ENCODE data around the gene SCARB1.
"Not testable (repeated sequence)": the region's sequence is repeated elsewhere in the genome, so short reads cannot be mapped to it uniquely, and the experiment has no call there.

SCARB1 gene, protein sequence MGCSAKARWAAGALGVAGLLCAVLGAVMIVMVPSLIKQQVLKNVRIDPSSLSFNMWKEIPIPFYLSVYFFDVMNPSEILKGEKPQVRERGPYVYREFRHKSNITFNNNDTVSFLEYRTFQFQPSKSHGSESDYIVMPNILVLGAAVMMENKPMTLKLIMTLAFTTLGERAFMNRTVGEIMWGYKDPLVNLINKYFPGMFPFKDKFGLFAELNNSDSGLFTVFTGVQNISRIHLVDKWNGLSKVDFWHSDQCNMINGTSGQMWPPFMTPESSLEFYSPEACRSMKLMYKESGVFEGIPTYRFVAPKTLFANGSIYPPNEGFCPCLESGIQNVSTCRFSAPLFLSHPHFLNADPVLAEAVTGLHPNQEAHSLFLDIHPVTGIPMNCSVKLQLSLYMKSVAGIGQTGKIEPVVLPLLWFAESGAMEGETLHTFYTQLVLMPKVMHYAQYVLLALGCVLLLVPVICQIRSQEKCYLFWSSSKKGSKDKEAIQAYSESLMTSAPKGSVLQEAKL

DNA sequence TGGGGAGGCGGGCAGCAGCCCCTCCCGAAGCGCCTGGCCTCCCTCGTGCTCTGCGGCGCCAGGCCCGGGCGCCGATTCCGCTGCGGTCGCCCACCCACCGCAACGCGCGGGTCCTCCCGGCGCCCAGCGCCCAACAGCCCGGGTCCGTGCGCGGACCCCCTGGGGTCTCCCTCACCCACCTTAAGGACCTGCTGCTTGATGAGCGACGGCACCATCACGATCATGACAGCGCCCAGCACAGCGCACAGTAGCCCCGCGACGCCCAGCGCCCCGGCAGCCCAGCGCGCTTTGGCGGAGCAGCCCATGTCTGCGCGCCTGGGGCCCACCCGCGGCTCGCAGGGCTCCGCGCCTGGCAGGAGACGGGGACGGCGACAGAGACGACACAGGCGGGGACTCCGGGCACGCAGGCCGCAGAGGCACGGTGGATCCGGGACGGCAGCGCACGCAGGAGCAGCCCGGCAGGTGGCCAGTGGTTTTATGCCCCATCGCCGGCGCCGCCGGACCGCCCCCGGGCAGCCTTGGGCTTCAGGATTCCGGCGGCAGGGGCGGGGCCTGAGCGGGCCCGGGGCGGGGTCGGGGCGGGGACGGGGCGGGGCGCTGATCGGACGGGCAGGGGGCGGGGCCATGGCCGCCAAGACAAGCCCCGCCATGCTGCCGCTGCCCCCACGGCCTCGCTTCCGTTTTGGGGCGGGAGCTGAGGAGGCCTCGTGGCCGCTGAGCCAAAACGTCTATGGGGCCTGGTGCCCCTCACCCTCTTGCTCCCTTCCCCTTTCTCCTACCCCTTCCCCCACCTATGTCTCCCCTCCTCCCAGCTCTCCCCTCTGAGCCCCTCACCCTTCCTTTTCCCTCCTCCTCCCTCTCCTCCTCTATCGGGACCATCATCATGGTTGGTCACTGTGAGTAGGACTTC is at the start of gene SCARB1:
TSS of gene SCARB1 (minus strand) at position 449 of the 910 bp plus-strand sequence. CDS start at position 305, 144 bp downstream.
- DNase-seq (ENCODE audit: low read depth in 2 of 3, low spot score in 2 of 3) = peak; percentile 66 to 75 (median 68)

GRCh38 chr12:124912529-124913287 is 49.0 kb upstream of the SCARB1 start:
- not testable (repeated sequence) for DNase-seq (ENCODE audit: low read depth in 2 of 3, low spot score in 2 of 3)

DNA sequence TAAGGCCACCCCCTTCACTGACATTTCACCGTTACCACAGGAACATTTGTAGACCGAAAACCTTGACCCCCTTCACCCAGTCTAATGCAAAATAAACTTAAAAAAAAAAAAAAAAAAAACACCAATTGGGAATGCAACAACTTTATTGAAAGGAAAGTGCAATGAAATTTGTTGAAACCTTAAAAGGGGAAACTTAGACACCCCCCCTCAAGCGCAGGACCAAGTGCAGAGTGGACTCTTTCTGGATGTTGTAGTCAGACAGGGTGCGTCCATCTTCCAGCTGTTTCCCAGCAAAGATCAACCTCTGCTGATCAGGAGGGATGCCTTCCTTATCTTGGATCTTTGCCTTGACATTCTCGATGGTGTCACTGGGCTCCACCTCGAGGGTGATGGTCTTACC is 47.9 kb upstream of the SCARB1 start:
- DNase-seq (ENCODE audit: low read depth in 2 of 3, low spot score in 2 of 3) = not testable (repeated sequence)

- no peak for DNase-seq (ENCODE audit: low read depth in 2 of 3, low spot score in 2 of 3)
Measured at GRCh38 chr12:124910561-124911478, 47.2 kb upstream of the SCARB1 start.

DNA sequence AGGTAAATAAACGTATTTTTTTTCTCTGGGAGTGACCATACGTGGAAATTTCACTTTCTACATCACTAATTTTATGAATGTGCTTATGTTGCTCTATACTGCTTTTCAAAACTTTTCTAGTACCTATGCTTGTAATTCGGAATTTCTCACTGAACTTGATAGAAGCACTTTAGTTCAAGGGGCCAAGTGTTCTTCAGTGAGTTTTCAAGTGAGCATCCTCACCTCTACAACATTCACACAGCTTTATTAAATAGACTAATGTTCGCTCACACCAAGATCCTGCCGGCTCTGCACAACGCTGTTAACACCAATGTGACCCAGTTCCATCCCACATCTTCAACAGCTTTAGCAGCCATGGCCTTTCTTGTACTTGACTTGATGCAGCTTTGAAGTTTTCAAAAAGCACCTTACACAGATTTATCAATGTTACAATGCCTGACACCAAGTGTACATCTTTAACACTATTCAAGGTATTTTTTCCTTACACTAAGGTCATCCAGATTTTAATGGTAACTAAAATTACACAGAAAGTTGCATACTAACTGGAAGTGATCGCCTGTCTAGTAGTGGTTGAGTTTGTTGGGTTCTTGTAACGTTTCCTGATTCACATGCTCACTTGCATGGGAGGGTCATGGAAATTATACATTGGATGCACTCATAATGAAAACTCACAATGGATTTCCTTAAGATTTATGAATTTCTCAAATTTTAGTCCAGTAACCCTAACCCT is 46.3 kb upstream of the SCARB1 start:
- DNase-seq (ENCODE audit: low read depth in 2 of 3, low spot score in 2 of 3) = no peak

- peak in 1 of 3 experiments; percentile 81 for DNase-seq (ENCODE audit: low read depth in 2 of 3, low spot score in 2 of 3)
Measured at GRCh38 chr12:124906606-124907261, 43.1 kb upstream of the SCARB1 start.

- DNase-seq (ENCODE audit: low read depth in 2 of 3, low spot score in 2 of 3) = no peak
Measured at GRCh38 chr12:124904306-124905098, 40.8 kb upstream of the SCARB1 start.

DNA sequence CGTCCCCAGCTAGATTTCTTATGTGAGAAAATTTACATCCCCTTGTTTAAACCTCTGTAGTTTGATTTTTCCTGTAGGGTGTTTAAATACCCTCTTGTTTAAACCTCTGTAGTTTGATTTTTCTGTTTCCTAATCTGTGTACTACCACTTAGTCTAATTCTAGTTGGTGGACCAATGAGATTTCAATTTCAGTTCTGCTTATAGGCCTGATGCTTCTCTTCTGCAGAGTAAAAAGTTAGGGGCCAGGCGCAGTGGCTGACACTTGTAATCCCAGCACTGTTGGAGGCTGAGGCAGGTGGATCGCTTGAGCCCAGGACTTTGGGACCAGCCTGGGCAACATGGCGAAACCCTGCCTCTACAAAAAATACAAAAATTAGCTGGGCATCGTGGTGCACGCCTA is 39.3 kb upstream of the SCARB1 start:
- no peak for DNase-seq (ENCODE audit: low read depth in 2 of 3, low spot score in 2 of 3)

DNA sequence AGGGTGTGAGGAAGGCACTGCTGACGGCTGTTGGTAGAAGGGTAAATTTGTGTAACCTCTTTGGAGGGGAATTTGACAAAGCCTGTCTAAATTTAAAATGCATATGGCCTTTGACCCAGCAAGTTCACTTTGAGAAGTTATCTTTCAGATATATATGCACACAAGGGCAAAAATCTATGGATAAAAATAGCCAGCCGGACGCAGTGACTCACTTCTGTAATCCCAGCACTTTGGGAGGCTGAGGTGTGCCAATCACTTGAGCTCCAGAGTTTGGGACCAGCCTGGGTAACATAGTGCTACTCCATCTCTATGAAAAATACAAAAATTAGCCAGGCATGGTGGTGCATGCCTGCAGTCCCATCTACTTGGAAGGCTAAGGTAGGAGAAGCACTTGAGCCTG is 37.3 kb upstream of the SCARB1 start:
- DNase-seq (ENCODE audit: low read depth in 2 of 3, low spot score in 2 of 3) = no peak

DNA sequence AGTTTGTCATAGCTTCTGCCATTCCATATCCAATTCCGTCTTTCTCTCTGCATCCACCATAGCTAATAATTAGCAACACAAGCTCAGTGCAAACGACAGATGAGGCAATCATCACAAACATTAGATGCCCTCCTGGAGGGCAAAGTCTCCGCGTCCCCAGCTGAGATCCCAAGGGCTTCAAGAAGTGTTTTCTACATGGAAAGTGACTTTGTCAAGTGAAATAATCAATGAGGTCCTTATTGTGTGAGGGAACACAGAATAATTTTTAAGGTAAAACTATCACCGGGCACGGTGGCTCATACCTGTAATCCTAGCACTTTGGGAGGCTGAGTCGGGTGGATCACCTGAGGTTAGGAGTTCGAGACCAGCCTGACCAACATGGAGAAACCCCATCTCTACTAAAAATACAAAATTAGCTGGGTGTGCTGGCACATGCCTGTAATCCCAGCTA is 36.7 kb upstream of the SCARB1 start:
- DNase-seq (ENCODE audit: low read depth in 2 of 3, low spot score in 2 of 3) = not testable (repeated sequence)

- no peak for DNase-seq (ENCODE audit: low read depth in 2 of 3, low spot score in 2 of 3)
Measured at GRCh38 chr12:124898923-124899294, 35.2 kb upstream of the SCARB1 start.

- DNase-seq (ENCODE audit: low read depth in 2 of 3, low spot score in 2 of 3) = no peak
Measured at GRCh38 chr12:124898200-124898922, 34.7 kb upstream of the SCARB1 start.

DNA sequence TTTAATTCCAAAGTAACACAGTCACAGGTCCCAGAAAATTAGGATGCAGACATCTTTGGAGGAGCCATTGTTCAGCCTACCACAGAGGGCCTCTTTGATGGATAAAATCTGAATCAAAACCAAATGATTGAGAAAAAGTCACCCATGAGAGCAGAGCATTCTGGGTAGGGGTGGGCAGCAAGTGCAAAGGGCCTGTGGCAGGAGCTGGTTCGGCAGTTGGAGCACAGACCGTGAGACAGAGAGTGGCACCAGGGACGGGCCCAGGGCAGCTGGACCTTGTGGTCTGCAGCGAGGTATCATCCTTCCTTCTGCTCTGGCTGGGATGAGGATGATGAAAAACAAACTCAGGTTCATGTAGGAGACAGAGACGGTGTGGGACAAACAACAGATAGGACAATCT is 32.8 kb upstream of the SCARB1 start:
- no peak for DNase-seq (ENCODE audit: low read depth in 2 of 3, low spot score in 2 of 3)

DNA sequence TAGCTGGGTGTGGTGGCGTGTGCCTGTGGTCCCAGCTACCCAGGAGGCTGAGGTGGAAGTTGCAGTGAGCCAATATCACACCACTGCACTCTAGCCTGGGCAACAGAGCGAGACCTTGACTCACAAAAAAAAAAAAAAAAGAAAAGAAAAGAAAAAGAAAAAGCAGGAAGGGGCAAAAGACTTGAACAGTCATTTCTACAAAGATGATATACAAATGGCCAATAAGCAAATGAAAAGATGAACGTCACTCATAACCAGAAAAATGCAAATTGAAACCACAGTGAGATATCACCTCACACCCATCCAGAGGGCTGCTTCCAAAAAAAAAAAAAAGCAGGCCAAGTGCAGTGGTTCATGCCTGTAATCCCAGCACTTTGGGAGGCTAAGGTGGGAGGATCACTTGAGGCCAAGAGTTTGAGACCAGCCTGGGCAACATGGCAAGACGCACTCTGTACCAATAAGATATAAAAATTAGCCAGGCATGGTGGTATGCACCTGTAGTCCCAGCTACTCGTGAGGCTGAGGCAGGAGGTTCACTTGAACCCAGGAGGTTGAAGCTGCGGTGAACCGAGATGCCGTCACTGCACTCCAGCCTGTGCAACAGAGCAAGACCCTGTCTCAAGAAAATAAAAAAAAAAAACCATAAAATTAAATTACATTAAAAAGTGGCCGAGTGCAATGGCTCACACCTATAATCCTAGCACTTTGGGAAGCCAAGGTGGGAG is 30.3 kb upstream of the SCARB1 start:
- no peak for DNase-seq (ENCODE audit: low read depth in 2 of 3, low spot score in 2 of 3)

DNA sequence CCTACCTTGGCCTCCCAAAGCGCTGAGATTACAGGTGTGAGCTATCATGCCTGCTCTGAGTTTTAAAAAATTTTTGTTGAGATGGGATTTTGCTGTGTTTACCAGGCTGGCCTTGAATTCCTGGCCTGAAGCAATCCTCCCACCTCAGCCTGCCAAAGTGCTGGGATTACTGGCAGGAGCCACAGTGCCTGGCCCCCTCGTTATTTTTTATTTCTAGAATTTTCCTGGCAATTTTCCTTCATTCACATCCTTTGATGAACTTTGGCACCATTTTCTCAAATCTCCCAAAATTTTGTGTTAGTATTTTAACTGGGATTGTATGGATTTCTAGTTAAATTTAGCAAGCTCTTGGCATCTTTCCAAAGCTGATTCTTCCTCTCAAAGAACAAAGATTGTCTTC is 24.6 kb upstream of the SCARB1 start:
- no peak for DNase-seq (ENCODE audit: low read depth in 2 of 3, low spot score in 2 of 3)

DNA sequence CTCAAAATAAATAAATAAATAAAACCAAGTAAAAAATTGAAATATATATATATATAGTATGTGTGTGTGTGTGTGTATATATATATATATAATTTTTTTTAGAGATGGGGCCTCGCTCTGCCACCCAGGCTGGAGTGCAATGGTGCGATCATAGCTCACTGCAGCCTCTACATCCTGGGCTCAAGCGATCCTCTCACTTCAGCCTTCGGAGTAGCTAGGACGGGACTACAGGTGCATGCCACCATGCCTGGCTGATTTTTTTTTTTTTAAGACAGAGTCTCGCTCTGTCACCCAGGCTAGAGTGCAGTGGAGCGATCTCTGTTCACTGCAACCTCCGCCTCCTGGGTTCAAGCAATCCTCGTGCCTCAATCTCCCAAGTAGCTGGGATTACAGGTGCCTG is 24.1 kb upstream of the SCARB1 start:
- not testable (repeated sequence) for DNase-seq (ENCODE audit: low read depth in 2 of 3, low spot score in 2 of 3)
